Caki2 (cell line): ENCODE measurements around the gene BRPF1. TPM values are rescaled to one million over a fixed set of nuclear protein-coding genes. Genes with fewer than 3 reads are reported as not detected.
"Not testable (repeated sequence)": the region's sequence is repeated elsewhere in the genome, so short reads cannot be mapped to it uniquely, and the experiment has no call there.

Experiments used
- DNase-seq: peaks from one replicate; pipeline ENCODE4 v3.0.0-alpha.2; 2015; ENCODE audit warnings: low read depth
- in situ Hi-C: cut with HindIII; loops from 2 replicates; pipeline ENCODE4 v1.10.0; 2016; ENCODE audit warnings: low sequenced_read_pairs, low pct_unique_long_range_greater_than_20kb, mixed read lengths
- total RNA-seq: library from RNA; depleted of rRNA; stranded (reverse); fragments of >200 nt; shearing (Covaris generic); gene quantifications from 2 replicates; pipeline ENCODE4 v1.2.3, GENCODE V29; 2014; ENCODE audit warnings: low replicate concordance

BRPF1 gene
- total RNA-seq, 1 experiment from 2014 or later: 6.5 TPM

GRCh38 chr3:9750556-9751411, 19.2 kb downstream of the BRPF1 start:
- no peak for DNase-seq

GRCh38 chr3:9754678-9755077, 23.1 kb downstream of the BRPF1 start:
- DNase-seq: no peak
- in situ Hi-C loops: no loop called here

More at GRCh38 chr3:9750556-9751411, 19.2 kb downstream of the BRPF1 start:
- in situ Hi-C loops: no loop called here

GRCh38 chr3:9757427-9757826, 25.9 kb downstream of the BRPF1 start:
- DNase-seq: no peak
- in situ Hi-C loops: no loop called here

GRCh38 chr3:9760779-9761505, 29.4 kb downstream of the BRPF1 start:
- in situ Hi-C loops: no loop called here
- no peak for DNase-seq

GRCh38 chr3:9761919-9762318, 30.4 kb downstream of the BRPF1 start:
- no peak for DNase-seq
- in situ Hi-C loops: no loop called here

- in situ Hi-C loops: no loop called here
- no peak for DNase-seq
Observed at GRCh38 chr3:9762871-9763270, 31.3 kb downstream of the BRPF1 start.

- in situ Hi-C loops: no loop called here
- no peak for DNase-seq
Observed at GRCh38 chr3:9765865-9766264, 34.3 kb downstream of the BRPF1 start.

GRCh38 chr3:9767418-9767817, 35.9 kb downstream of the BRPF1 start:
- in situ Hi-C loops: no loop called here
- no peak for DNase-seq

GRCh38 chr3:9768141-9768775, 36.7 kb downstream of the BRPF1 start:
- in situ Hi-C loops: no loop called here
- no peak for DNase-seq

GRCh38 chr3:9769012-9769411, 37.5 kb downstream of the BRPF1 start:
- in situ Hi-C loops: no loop called here
- no peak for DNase-seq

GRCh38 chr3:9769426-9770275, 38.1 kb downstream of the BRPF1 start, which contains the start of gene CAMK1:
Gene CAMK1 (minus strand): TSS chr3:9769947. CDS start chr3:9767749, 2,198 bp downstream.
- peak; percentile 50 for DNase-seq

GRCh38 chr3:9770276-9770812, 38.8 kb downstream of the BRPF1 start:
- no peak for DNase-seq
- in situ Hi-C loops: no loop called here

More at GRCh38 chr3:9769426-9770275, 38.1 kb downstream of the BRPF1 start, which contains the start of gene CAMK1:
- in situ Hi-C loops: no loop called here

- in situ Hi-C loops, DNase-seq: not testable (repeated sequence)
Observed at GRCh38 chr3:9771007-9771406, 39.5 kb downstream of the BRPF1 start.

GRCh38 chr3:9776896-9777693, 45.6 kb downstream of the BRPF1 start:
- in situ Hi-C loops: no loop called here
- no peak for DNase-seq

GRCh38 chr3:9777694-9778021, 46.1 kb downstream of the BRPF1 start:
- in situ Hi-C loops: no loop called here
- no peak for DNase-seq

GRCh38 chr3:9778143-9779074, 46.9 kb downstream of the BRPF1 start:
- in situ Hi-C loops: no loop called here
- no peak for DNase-seq
